ENCODE data around the gene VIT.
A peak's percentile ranks its signal among the peaks of the same experiment; 100 is the strongest.
"Not testable (repeated sequence)": the region's sequence is repeated elsewhere in the genome, so short reads cannot be mapped to it uniquely, and the experiment has no call there.

VIT gene

DNA sequence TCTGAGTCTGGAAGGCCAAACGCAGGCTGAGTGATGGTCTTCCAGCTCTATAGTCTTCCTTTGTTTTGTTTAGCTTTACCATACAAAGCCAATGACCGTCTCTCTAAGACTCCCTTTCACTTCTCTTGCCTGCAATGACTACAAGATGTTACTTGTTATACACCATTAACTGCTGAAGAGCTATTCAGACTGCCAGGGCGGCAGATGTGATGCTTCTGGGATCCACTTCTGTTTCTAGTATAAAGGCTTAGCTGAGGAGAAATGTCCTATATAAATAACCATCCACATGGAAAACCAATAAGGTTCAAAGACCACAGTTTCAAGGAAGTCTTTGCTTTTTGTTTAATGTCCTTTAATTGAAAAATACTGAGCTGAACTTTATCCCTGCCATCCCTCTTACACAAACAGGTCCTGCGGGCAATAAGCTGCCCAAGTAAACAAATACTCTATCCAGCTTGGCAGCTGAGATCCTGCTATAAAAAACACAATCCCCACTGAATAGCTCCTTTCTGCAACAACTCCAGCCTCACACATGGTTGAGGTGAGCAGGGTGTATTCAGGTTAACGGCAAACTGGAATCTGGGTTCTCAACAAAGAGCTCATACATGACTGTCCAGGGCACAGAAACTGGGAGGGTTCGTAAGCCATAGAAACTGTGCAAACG is 124.6 kb downstream of the VIT start:
- DNase-seq (ENCODE audit: low read depth): no peak
- TF ChIP-seq, protein P1, sequence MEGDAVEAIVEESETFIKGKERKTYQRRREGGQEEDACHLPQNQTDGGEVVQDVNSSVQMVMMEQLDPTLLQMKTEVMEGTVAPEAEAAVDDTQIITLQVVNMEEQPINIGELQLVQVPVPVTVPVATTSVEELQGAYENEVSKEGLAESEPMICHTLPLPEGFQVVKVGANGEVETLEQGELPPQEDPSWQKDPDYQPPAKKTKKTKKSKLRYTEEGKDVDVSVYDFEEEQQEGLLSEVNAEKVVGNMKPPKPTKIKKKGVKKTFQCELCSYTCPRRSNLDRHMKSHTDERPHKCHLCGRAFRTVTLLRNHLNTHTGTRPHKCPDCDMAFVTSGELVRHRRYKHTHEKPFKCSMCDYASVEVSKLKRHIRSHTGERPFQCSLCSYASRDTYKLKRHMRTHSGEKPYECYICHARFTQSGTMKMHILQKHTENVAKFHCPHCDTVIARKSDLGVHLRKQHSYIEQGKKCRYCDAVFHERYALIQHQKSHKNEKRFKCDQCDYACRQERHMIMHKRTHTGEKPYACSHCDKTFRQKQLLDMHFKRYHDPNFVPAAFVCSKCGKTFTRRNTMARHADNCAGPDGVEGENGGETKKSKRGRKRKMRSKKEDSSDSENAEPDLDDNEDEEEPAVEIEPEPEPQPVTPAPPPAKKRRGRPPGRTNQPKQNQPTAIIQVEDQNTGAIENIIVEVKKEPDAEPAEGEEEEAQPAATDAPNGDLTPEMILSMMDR (IDR thresholded peaks at IDR 0.05; ENCODE audit: insufficient read depth, low read depth, low read length, missing control alignments): no peak
- no peak overlapping the region for H3K4me3 ChIP-seq (ENCODE audit: low read length)

DNA sequence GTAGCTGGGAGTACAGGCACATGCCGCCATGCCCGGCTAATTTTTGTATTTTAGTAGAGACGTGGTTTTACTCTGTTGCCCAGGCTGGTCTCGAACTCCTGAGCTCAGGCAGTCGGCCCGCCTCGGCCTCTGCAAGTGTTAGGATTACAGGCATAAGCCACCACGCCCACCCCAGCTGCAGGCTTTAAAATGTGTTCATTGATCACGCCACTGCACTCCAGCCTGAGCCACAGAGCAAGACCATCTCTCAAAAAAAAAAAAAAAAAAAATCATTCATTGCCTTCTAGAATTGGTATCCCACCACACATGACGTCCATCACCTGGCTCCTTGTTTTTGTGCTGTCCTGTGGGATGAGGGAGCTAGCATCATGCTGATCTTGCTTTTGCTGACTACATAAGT is 127.4 kb downstream of the VIT start:
- TF ChIP-seq, protein P1 (IDR thresholded peaks at IDR 0.05; ENCODE audit: insufficient read depth, low read depth, low read length, missing control alignments): no peak
- no peak overlapping the region for H3K4me3 ChIP-seq (ENCODE audit: low read length)
- no peak for DNase-seq (ENCODE audit: low read depth)

DNA sequence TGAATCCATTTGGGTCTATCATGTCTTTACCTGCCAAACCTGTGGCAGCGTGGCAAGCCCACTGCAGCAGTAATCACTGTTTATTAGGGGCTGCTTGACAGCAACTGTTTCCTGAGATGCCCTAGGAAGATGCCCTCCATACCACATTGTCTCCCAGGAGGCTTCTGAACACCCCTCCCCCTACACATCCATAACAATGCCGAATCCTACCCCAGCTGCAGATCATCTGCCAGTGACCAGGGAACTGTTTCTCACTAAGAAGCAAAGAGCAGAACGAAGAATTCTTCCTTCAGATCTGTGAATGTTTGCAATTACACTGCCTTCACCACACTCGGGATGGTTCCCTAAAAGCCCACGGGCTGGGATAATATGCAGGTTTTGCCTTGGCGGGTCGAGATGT is 127.8 kb downstream of the VIT start:
- TF ChIP-seq, protein P1 (IDR thresholded peaks at IDR 0.05; ENCODE audit: insufficient read depth, low read depth, low read length, missing control alignments): no peak
- H3K4me3 ChIP-seq (ENCODE audit: low read length): no peak overlapping the region
- DNase-seq (ENCODE audit: low read depth): no peak

DNA sequence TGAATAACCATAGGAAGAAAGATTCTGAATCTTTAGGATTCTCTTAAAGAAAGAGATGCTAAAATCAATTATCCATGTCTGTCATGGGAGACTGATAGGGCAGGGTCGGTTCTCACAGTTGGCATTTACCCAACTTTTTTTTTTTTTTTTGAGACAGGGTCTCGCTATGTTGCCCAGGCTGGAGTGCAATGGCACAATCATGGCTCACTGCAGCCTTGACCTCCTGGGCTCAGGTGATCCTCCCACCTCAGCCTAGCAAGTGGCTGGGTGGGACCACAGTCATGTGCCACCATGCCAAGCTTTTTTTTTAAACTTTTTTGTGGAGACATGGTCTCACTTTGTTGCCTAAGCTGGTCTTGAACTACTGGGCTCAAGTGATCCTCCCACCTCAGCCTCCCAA is 128.2 kb downstream of the VIT start:
- DNase-seq (ENCODE audit: low read depth); H3K4me3 ChIP-seq (ENCODE audit: low read length): not testable (repeated sequence)

DNA sequence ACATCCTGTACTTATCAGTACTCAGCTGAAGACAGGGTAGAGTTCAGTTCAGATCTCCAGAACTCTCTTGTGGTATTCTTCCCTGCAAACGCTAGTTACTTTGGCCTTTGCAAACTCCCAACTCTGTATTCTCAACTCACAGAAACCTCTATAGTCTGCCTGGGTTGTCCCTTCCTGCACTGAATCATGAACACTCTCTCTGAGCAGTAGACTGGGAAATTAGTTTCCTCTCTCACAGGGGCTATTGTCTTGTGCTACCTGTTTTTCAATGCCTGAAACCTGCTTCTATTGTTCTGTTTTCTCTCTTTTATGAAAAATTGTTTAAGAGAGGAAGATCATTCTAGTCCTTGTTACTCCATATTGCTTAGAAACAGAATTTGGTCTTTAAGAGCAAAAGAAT is 134.7 kb downstream of the VIT start:
- TF ChIP-seq, protein P1 (IDR thresholded peaks at IDR 0.05; ENCODE audit: insufficient read depth, low read depth, low read length, missing control alignments): no peak
- H3K4me3 ChIP-seq (ENCODE audit: low read length): no peak overlapping the region
- no peak for DNase-seq (ENCODE audit: low read depth)

DNA sequence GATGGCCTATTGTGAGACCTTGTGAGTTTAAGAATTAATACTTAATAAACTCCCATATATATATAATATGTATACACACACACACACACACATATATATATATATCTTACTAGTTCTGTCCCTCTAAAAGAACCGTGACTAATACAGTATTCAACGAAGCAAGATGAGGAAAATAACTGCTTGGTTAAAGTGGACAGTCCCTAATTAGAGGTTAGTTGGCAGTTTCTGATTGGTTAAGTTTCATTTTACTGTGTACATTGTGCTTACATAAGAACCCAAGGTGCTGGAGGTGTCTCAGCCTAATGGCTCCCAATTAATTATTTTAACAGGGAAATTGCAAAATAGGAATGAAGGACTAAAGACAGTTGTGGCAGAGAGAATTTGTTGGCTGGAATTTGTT is 137.7 kb downstream of the VIT start:
- peak; percentile 12 for DNase-seq (ENCODE audit: low read depth)

DNA sequence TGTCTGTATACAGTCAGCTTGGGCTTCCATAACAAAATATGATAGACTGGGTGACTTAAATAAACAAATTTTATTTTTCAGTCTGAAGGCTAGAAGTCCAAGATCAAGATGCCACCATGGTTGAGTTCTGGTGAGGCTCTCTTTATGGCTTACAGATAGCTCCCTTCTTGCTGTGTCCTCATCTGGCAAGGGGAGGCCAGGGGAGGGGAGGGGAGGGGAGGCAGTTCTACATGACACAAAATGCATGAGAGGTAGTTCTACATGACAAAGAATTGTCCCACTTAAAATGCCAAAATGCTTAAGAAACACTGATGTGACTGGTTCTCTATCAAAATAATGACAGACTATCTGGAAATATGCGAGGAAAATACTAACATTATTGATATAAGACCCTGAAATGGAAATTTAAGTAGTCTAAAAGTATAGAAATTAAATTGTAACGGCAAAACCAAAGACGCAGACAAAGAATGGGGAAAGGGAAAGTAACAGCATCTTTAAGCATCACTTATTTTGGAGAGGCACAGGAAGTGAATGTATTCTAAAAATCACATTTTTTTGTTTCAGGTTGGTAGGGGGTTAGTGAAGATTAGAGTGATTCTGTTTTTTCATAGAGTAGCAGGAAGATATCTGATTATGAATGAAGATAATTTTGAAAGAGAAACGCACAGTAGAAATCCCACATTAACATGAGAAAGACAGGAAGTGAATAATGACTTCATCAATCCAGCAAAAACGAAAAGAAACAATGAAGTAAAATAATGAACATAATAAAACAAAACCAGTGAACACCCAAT is 138.4 kb downstream of the VIT start:
- no peak for DNase-seq (ENCODE audit: low read depth)
- TF ChIP-seq, protein P1 (IDR thresholded peaks at IDR 0.05; ENCODE audit: insufficient read depth, low read depth, low read length, missing control alignments): no peak
- H3K4me3 ChIP-seq (ENCODE audit: low read length): no peak overlapping the region

More for the DNA sequence above, 137.7 kb downstream of the VIT start:
- no peak overlapping the region for H3K4me3 ChIP-seq (ENCODE audit: low read length)
- TF ChIP-seq, protein P1 (IDR thresholded peaks at IDR 0.05; ENCODE audit: insufficient read depth, low read depth, low read length, missing control alignments): no peak

Measured in epithelial cell of esophagus (primary cell).